HG03095 (cell line): Measurements from ENCODE around the gene ATP2C2.
"Not testable (repeated sequence)": the region's sequence is repeated elsewhere in the genome, so short reads cannot be mapped to it uniquely, and the experiment has no call there.

Source experiments
- ATAC-seq: cut with Tn5 transposase; IDR thresholded peaks from one replicate; pipeline ENCODE4 v1.9.1; 2021; ENCODE audit warnings: moderate library complexity; ENCODE audit not compliant: unreplicated experiment

Gene ATP2C2

DNA sequence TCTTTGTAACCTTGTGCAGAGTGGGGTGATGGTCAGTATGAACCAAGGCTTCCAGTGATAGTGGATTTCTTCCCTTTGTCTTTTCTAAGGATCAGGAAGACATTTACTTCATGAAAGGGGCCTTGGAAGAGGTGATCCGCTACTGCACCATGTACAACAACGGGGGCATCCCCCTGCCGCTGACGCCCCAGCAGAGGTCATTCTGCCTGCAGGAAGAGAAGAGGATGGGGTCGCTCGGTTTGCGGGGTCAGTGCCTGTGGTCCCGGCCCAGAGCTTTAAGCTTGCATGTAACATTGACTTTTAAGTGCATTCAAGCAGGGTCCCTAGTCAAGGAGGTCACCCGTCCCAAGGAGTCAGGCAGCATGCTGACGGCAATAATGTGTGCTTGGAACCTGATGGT, 80.1 kb downstream of the ATP2C2 start:
- ATAC-seq, result no peak

GRCh38 chr16:84449156-84450140, 81.1 kb downstream of the ATP2C2 start:
- no peak for ATAC-seq

GRCh38 chr16:84450176-84450865, 82.0 kb downstream of the ATP2C2 start:
- no peak for ATAC-seq

GRCh38 chr16:84451010-84451676, 82.8 kb downstream of the ATP2C2 start:
- ATAC-seq, result not testable (repeated sequence)

DNA sequence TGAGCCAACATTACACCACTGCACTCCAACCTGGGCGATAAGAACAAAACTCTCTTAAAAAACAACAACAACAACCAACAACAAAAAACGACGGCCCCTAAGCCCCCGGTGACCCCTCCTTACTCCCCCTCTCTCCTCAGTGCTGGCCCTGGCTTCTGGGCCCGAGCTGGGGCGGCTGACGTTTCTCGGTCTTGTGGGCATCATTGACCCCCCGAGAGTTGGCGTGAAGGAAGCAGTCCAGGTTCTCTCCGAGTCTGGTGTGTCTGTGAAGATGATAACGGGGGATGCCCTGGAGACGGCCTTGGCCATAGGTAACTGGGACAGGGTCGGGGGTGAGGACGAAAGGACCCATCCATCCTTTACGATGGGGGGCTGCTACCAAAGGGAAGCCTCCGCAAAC, 83.4 kb downstream of the ATP2C2 start:
- no peak for ATAC-seq

DNA sequence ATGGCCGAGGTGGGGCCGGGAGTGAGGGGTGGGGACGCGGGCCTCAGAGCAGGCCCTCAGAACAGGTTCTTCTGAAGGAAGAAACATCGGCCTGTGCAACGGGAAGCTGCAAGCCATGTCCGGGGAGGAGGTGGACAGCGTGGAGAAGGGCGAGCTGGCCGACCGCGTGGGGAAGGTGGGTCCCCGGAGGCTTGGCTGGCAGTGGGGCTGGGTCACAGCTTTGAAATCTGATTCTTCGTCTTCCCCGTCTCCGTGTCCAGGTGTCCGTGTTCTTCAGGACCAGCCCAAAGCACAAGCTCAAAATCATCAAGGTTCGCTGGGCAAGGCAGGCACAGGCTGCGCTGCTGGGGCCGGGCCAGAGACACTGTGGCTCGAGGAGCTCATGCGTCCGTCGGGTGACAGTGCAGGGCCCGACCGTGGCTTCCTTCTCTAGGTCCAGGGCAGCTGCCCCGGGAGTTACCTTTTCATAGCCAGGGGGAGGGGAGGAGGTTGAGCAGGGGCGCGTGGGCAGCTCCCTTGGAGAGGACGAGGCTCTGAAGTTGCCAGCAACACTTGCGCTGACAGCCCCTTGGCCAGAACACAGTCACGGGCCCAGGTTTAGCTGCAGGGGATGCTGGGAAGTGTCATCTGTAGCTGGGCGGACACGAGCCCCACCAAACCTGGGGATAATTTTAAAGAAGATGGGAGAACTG, 84.9 kb downstream of the ATP2C2 start:
- no peak for ATAC-seq

DNA sequence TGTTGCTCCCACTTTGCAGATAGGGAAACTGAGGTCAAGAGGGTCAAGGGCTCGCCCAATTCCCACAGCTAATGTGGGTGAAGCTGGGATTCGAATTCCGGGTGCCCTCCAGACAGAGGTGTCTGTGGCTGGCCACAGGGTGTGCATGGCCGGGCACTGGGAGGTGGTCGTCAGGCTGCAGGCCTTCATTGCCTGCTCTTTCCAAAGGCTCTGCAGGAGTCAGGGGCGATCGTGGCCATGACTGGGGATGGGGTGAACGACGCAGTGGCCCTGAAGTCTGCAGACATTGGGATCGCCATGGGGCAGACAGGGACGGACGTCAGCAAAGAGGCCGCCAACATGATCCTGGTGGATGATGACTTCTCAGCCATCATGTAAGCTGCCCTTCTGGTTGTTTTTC, 86.3 kb downstream of the ATP2C2 start:
- ATAC-seq, result no peak

DNA sequence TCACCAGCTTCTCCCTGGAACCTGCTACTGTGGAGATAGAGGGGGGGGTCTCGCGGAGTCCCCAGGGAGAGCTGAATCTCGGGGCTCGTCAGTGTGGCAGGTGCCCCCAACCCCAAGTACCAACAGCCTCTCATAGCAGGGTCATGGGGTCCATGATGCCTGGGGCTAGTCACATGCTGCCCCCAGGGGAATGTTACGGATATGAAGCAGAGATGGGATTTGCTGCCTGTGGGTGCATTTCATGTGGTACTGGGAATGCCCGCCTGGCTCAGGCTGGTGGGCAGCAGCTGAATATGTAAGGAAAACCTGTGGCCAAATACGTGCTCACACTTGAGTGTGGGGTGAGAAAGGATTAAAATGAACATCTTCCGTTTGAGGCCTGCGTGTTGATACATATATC, 86.7 kb downstream of the ATP2C2 start:
- no peak for ATAC-seq

GRCh38 chr16:84458606-84459532, 90.5 kb downstream of the ATP2C2 start:
- no peak for ATAC-seq

DNA sequence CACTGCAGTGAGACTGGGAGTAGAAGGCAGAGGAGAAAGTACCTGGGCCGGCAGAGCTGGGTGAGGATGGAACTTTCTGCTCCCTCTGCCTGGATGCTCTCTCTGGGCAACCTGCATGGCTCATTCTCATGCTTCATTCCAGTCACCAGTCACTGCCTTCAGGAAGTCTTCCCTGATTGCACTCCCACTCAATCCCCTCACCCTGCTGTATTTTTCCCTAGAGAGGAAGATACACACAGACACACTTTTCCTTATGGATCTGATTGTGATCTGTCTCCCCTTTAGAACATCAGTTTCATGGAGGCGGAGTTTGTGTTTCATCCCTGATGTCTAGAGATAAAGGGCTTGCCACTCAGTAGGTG, 91.2 kb downstream of the ATP2C2 start:
- no peak for ATAC-seq

DNA sequence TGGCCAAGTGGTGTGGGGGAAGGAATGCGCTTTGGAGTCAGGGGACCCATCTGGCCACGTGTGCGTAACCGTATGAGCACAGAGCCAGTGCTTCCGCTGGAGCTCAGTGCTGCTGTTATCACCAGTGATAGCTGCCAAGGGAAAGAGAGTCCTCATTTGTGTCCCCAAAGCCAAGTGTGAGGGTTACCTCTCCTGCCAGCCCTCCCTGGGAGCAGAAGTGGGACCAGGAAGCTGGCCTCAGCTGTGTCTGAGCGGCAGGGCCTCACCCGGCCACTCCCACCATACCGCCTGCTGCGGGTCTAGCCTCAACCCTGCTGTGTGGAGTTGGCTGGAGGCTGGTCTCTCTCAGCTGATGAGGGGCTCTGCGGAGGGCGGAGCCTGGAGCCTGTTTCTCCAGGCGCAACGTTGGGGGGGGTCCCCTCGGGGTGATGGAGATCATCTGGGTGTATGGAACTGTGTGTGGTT, 91.6 kb downstream of the ATP2C2 start:
- no peak for ATAC-seq

DNA sequence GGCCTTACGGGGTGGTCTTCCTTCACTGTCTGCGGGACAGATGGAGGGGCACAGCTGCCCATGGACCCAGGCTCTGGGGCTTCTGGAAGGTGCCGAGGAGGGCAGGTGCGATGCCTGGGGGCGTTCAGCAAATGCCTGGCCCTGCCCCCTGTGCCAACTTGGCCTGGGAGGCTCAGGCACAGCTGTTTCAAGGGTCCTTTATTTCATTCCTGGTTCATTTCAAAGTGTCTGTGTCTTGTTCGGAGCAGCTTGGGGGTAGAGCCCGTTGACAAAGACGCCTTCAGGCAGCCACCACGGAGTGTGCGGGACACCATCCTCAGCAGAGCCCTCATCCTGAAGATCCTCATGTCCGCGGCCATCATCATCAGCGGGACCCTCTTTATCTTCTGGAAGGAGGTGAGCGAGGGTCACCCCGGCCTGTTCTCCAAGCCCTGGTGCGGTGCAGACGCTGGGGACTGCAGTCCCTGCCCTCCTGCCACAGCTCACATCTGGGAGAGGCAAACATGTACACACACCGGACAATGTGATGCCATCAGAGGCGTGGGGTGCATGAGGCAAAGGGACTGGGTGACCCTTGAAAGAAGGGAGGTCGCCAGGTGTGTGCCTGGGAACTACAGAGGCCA, 92.2 kb downstream of the ATP2C2 start:
- no peak for ATAC-seq

- ATAC-seq, result no peak
Observed at GRCh38 chr16:84461029-84461412, 92.7 kb downstream of the ATP2C2 start.

DNA sequence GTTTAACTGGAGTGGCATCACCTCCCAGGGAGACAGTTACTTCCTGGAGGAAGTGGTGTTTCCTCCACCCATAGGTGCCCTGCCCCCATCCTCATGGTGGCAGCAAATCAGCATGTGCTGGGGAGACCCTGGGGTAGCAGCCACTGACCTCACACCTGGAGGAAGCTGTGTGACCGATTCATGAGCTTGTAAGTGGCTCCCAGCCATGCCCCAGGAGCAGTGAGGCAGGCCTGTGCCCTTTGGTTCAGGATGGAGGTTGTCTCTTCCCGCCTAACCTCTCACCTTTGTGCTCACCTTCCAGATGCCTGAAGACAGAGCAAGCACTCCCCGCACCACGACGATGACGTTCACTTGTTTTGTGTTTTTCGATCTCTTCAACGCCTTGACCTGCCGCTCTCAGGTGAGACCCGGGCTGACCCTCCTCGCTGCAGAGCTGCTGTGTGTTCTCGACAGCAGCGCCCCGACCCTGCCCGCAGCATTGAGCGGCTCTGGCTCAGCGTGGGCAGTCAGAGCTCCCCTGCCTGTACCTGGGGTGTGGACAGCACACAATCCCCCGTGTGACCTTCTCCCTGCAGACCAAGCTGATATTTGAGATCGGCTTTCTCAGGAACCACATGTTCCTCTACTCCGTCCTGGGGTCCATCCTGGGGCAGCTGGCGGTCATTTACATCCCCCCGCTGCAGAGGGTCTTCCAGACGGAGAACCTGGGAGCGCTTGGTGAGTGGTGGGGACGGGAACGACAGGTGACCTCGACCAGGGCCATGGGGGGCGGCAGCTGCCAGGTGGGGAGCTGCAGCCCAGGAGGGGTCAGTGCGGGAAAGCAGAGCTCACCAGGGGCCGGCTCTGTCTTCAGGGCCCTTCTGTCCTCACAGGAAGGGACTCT, 93.3 kb downstream of the ATP2C2 start:
- ATAC-seq, result no peak

DNA sequence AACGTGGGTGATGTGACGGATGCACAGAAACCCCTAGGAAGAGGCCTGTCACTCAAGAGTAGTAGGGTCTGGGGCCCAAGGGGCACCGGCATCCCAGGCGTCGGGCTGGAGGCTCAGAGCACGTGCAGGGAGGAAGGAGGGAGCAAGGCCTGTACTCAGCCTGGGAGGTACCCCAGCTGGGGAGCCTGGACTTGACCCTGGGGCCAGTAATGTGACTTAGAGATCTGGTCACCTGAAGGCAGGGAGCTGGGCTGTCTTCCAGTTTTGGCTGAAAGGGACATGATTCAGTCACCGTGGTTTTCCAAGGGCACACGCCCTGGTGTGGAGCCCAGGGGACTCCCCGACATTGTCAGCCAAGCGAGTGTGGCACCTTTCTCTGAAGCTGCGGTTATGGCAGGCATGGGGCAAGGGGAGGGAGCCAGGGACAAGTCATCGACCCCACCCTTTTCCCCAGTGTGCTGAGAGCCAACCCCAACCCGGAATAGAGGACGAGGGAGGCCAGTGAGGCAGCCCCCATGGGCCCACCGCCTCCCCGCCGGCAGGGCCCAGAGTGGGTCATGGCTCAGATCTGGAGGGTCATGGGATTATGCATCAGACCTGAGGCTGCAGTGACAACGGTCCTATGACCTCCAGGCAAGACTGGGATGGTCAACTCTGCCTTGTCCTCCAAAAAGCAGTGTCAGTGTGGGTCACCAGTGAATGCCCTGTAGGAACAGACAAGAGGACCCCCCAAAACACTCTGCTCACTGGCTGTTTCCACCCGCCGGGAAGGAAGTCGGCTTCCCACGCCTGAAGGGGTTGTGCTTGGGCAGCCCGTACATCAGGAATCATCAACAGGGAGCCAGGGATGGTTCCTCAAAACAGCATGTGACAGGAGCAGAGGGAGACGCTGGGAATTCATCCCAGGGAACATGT, 94.2 kb downstream of the ATP2C2 start:
- ATAC-seq, result no peak

DNA sequence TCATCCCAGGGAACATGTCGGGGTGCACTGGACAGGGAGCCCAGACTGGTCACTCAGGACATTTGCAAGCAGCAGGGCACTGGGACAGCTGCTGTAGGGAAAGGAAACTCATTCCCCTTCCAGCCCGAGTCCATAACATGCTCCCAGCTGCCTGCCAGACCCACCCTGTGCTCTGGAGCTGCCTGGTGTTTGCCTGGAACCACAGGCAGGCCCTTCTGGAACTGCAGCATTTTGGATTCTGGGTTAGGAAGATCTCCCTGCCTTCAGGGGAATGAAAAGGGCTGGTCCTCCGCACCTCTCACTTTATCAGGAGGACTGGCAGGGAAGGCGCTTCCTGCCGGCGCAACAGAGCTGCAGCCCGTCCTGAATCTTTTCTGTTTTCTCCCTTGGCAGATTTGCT, 94.9 kb downstream of the ATP2C2 start:
- ATAC-seq, result no peak

GRCh38 chr16:84464116-84464515, 95.8 kb downstream of the ATP2C2 start:
- no peak for ATAC-seq
